HG02884 (cell line): Measurements from ENCODE around the gene GNAO1.

ENCODE experiments used
- ATAC-seq: cut with Tn5 transposase; IDR thresholded peaks from one replicate; pipeline ENCODE4 v1.9.1; 2021; ENCODE audit warnings: mild to moderate bottlenecking, moderate library complexity; ENCODE audit not compliant: unreplicated experiment

The GNAO1 gene

DNA sequence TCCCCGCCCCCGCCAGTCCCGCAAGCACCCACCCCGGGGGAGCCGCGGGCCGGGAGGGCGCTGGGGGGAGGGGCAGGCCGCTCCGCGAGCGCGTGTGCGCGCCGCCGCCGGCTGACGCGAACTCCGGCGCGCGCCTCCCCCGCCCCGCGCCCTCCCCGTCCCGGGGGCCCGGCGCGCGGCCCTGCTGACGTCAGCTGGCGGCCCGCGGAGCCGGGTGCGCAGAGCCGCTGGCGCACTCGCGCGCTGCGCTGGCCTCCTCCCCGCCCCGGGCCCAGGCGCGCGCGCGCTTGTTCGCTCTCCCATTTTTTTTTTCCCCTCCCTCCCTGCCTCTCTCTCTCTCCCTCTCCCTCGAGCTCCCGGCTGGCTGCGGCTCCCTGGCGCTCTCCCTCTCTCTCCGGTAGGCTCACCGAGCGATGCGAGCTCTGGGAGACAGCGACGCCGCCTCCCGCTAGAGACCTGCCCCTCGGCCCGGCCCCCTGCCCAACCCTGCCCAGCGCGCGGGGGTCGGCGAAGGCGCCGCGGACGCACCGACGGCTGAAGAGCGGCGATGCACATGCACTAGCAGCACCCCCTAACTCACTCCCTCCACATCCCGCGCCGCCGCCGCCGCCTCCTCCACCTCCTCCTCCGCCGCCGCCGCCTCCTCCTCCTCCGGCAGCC lies at the start of gene GNAO1:
Gene GNAO1, plus strand, starts transcription at position 334 of the 660 bp plus-strand sequence. CDS start 747 bp downstream, outside the sequence.
- no peak for ATAC-seq

- no peak for ATAC-seq
Measured at GRCh38 chr16:56143666-56144065, 47.6 kb upstream of the GNAO1 start.

DNA sequence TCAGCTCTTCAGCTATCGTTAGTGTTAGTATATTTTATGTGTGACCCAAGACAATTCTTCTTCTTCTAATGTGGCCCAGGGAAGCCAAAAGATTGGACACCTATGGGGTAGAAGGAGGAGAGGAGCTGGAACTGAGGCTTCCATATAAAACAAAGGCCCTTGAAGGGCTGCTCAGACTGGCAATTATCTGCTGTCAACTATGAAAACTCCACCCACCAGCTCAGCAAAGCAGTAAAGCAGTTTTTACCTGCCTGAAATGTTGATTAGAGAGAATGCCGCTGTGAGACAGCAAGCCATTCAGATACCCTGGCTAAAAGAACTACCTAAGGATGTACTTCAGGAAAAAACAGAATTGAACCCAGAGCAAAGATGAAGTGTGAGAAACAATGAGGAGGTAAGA lies 45.9 kb upstream of the GNAO1 start:
- no peak for ATAC-seq

DNA sequence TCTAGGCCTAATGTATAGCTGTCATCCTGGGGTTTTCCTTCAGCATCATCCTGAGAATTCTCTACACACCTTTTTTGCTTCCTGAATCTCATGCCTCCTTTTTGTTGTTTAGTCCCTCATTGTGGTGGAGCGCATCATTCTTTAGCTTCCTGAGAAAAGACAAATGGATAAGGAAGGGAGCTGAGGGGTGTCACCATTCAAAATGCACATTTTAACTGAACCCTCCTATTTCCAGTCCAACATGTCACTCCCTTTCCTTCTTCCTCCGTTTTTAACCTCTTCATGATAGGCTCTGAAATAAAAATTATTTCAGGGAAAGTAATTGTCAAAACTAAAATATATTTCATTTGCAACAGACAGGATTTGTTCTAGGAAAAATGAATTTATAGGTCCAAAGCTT lies 39.7 kb upstream of the GNAO1 start:
- ATAC-seq = no peak

DNA sequence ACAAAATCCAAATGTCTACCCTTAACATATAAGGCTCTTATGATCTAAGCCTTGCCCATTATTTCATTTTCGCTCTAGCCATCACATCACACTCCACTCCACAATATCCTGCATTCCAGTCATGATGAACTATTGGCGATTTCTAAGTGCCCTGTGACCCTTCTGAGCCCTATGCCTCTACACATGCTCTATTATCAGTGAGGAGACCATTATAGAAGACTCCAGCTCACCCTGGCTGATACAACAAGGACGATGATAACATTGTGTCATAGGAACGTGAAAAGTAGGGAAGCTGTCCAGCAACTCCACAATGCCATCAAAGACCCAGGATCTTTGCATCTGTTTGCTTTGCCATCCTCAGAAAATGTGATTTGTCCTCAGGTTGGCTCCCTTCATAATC lies 29.6 kb upstream of the GNAO1 start:
- no peak for ATAC-seq

DNA sequence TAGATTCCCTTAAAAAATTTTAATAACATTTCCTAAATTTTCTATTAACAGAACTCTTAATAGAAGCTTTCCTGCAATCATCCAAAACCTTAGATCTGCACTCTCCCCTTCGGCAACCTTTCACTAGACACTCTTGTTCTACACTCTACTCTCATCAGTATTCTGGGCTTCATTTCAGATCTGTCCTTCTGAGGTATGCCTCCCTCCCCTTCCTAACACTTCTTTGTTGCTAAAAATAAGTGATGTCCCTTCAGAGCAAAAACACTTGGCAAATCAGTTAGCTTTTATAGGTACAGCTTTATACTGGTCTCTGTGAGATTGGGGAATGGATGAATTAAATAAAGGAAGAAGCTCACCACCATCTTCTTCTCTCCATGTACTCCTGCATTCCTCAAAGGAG lies 28.2 kb upstream of the GNAO1 start:
- no peak for ATAC-seq

- ATAC-seq = peak; percentile 96
Measured at GRCh38 chr16:56163938-56164337, 27.4 kb upstream of the GNAO1 start.

DNA sequence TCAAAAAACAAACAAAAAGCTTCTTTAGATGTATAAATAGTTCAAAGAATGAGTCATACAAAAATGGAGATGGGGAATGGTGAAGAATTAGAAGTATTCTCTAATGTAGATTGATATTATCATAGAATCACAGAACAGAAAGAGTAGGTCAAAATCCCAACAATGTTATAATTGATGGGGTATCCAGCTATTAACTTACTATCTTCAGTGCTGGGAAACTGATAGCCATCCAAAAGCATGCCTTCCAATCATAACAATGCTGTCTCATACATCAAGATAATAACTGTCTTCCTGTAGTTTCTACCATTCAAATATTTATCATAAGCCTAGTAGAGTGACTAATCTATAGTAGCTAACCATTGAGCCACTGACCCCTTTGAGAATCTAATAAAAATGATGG lies 26.7 kb upstream of the GNAO1 start:
- ATAC-seq = no peak

DNA sequence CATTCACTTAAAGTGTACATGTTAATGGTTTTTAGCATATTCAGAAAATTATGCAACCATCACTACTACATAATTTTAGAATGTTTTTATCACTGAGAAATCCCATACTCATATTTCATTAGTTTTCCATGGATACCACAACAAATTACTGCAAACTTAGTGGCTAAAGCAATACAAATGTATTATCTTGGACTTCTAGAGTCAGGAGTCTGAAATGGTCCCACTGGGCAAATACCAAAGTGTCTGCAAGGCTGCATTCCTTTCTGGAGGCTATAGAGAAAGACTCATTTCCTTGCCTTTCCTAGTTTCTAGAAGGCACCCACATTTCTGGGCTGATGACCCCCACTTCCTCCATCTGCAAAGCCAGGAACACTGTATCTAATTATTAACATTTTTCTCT lies 16.9 kb upstream of the GNAO1 start:
- ATAC-seq = no peak

- no peak for ATAC-seq
Measured at GRCh38 chr16:56181401-56181800, 9.9 kb upstream of the GNAO1 start.

DNA sequence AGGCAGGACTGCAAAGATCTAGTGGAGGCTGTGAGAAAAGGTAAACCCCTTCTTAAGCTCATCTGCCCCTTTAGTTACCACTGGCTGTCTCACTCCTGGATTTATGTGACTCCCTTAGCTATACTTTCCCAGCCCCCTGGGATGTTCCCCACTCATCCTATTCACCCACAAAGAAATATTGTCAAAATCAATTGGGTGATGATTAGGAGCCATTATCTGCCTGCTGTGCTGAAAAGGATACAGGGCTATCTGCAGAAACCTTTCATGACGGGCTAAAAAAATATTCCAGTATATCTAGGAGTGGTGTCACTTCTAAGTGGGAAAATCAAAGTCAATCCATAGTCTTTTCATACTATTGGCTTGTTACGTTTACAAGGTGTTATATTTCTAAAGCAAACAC lies 8.0 kb upstream of the GNAO1 start:
- no peak for ATAC-seq

- no peak for ATAC-seq
Measured at GRCh38 chr16:56190048-56190676, 1.1 kb upstream of the GNAO1 start.

DNA sequence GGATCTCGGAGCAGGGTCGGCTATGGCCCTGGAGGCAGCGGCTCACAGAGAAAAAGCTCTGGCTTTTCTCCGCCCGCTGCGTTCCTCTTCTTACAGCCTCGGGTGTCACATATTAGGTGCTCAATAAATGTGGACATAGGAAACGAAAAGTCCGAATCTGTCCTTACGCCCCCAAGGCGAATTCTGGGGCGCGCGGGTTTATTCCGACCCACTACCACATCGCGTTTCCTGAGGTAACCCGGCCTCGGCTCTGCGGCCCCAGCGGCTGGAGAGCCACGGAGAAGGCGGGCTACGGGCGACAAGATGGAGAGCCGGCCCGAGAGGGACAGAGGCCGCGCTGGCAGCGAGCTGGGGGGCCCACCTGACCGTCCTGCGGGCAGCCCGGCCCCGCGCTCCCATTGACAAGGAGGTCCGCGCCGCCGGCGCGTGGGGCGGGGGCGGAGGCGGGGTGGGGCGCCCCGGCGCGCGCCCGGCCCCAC lies 573 bp upstream of the GNAO1 start:
- ATAC-seq = no peak

GRCh38 chr16:56191835-56192634 lies 746 bp downstream of the GNAO1 start:
- ATAC-seq = no peak

GRCh38 chr16:56192635-56192945 lies 1.3 kb downstream of the GNAO1 start:
- no peak for ATAC-seq

DNA sequence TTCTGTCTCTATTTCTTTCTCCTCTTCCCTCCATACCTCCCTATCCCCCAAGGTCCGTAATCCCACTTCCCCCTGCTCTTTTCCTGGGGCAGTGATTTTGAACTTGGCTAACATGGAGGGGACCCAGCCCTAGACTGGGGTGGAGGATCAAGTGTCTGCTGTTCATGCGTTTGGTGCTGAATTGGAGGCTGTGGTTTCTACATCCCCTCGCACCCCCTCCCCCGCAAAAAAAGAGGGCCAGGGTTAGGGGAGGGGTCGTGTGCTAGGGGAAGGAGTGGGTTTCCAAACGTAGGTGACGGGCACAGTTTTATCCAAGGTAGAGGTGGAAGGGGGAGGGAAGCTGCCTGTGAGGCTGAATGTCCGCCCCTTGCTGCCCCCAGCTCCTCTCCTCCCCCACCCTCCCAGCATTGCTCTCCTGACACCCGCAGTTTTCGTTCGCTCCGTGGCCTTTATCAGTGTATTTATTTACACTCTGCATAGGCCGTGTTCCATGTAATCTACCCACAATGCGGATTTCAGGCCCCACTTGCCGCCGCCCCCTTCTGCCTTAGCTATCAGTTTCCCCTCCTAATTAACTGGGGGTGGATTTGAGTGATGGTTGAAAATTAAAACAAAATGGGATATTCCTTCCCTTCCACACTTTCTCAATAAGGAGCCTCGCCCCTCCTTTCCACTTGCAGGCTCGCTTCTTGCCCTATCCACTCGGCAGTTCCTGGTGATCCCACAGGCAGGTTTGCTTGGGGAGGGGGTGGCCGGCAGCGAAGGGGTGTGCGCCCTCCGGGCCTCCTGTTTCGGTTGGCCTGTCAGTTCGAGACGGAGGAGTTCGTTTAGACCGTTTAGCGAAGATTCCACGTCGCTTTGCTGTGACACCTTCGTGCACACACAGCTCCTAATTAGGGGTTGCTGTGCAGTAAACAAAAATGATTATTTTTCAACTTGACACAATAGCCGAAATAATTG lies 2.0 kb downstream of the GNAO1 start:
- ATAC-seq = no peak

- ATAC-seq = no peak
Measured at GRCh38 chr16:56193951-56194726, 2.9 kb downstream of the GNAO1 start.

- ATAC-seq = no peak
Measured at GRCh38 chr16:56195151-56195550, 3.9 kb downstream of the GNAO1 start.

DNA sequence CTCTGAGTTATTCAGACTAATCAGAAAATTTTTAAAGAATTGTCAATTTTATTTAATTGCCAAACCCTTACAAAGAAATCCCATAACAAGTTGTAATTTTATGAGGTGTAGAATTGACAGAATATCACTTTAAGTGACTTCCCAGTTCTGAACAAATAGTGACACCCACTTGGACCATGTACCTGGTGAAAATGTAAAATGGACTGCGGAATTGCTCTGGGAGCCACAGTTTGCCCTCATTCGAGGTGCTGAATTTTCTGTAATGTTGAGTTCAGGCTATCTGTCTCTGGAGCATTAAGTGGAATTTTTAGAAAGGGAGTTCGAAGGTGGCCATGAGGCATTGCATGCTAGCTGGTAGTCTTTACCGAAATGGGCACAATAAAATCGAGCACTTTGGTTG lies 5.1 kb downstream of the GNAO1 start:
- ATAC-seq = no peak
